ENCODE measurements around the gene PIK3CG. TPM values are rescaled to one million over a fixed set of nuclear protein-coding genes. Genes with fewer than 3 reads are reported as not detected.

PIK3CG gene
- total and polyA plus RNA-seq, 10 of the 15 experiments (the other 5 are each of a cell fraction or from before 2014, with no cell fraction given) = 0.79 to 7.6 (median 5.2) TPM

DNA sequence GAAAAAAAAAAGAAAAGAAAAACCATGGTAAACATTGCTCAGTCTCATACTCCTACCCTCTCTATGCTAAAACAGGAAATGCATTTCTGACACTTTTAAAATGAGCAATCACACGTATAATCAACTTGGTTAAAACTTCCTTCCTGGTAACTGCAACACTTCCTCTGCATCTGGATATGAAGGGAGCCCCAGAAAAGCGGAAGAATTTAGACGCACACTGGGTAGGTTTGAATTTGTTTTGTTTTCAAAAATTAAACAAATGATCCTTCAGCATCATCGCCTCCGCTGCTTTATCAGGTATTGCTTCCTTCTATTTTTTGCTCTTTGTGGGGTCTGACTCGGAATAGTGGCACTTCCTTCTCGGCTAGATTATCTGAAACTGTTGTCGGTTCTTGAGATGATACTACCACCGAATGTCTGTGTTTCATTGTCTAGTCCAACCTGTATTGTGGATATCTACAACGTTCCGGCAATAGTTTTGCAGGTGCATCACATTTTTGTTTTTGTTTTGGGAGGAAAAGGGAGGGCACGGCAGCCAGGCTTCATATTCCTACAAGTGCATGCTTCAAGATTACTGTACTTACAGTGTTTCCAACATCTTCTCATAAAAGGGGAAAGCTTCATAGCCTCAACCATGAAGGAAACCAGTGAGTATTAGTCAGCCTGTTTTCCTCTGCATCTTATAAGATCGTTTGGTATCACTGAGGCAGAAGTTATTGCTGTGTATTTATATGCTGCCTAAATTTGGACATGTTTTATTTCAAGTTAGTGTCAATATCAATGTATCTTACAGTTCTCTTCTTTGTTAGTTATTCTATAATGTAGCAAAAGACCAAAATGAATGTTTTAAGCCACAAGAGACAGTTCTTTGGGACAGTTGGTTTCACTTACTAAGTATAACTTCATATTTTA is at the start of gene PIK3CG (continued):
- TF ChIP-seq, protein P1, sequence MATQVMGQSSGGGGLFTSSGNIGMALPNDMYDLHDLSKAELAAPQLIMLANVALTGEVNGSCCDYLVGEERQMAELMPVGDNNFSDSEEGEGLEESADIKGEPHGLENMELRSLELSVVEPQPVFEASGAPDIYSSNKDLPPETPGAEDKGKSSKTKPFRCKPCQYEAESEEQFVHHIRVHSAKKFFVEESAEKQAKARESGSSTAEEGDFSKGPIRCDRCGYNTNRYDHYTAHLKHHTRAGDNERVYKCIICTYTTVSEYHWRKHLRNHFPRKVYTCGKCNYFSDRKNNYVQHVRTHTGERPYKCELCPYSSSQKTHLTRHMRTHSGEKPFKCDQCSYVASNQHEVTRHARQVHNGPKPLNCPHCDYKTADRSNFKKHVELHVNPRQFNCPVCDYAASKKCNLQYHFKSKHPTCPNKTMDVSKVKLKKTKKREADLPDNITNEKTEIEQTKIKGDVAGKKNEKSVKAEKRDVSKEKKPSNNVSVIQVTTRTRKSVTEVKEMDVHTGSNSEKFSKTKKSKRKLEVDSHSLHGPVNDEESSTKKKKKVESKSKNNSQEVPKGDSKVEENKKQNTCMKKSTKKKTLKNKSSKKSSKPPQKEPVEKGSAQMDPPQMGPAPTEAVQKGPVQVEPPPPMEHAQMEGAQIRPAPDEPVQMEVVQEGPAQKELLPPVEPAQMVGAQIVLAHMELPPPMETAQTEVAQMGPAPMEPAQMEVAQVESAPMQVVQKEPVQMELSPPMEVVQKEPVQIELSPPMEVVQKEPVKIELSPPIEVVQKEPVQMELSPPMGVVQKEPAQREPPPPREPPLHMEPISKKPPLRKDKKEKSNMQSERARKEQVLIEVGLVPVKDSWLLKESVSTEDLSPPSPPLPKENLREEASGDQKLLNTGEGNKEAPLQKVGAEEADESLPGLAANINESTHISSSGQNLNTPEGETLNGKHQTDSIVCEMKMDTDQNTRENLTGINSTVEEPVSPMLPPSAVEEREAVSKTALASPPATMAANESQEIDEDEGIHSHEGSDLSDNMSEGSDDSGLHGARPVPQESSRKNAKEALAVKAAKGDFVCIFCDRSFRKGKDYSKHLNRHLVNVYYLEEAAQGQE (IDR thresholded peaks at IDR 0.05; ENCODE audit: low read depth, low read length) = no peak
- no peak for TF ChIP-seq SUZ12 (IDR thresholded peaks at IDR 0.05; ENCODE audit: unreplicated experiment)
- TF ChIP-seq TBL1XR1 (IDR thresholded peaks at IDR 0.05; ENCODE audit: low read depth, low read length) = 0 out of 2 replicates have a peak, but pooled peaks have one; percentile 14
- TF ChIP-seq EP300 (IDR thresholded peaks at IDR 0.05; ENCODE audit: borderline replicate concordance in 1 of 2, control insufficient read depth in 1 of 2, low read depth in 2 of 2, low read length in 2 of 2) = peak in 1 of 2 experiments; percentile 44; a peak in 1 of 4 replicates
- no peak for TF ChIP-seq ZNF24 (IDR thresholded peaks at IDR 0.05)
- no peak for TF ChIP-seq KDM1A (IDR thresholded peaks at IDR 0.05; ENCODE audit: borderline replicate concordance)
- TF ChIP-seq NRF1 (conservative IDR thresholded peaks at IDR 0.05; ENCODE audit: low read depth, low read length) = no peak
- TF ChIP-seq NFYB (IDR thresholded peaks at IDR 0.05; ENCODE audit: insufficient read depth, low read depth, low read length) = no peak
- TF ChIP-seq ZNF384 (IDR thresholded peaks at IDR 0.05; ENCODE audit: borderline replicate concordance, low read depth, low read length) = 0 out of 2 replicates have a peak, but pooled peaks have one; percentile 42
- TF ChIP-seq, protein P2, sequence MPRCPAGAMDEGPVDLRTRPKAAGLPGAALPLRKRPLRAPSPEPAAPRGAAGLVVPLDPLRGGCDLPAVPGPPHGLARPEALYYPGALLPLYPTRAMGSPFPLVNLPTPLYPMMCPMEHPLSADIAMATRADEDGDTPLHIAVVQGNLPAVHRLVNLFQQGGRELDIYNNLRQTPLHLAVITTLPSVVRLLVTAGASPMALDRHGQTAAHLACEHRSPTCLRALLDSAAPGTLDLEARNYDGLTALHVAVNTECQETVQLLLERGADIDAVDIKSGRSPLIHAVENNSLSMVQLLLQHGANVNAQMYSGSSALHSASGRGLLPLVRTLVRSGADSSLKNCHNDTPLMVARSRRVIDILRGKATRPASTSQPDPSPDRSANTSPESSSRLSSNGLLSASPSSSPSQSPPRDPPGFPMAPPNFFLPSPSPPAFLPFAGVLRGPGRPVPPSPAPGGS (IDR thresholded peaks at IDR 0.05; ENCODE audit: borderline replicate concordance, insufficient read depth, low read depth, low read length, poor library complexity, severe bottlenecking) = peak; percentile 36
- TF ChIP-seq RAD51 (IDR thresholded peaks at IDR 0.05) = no peak
- TF ChIP-seq POLR2AphosphoS2 (IDR thresholded peaks at IDR 0.05; ENCODE audit: low read depth, low read length) = no peak
- TF ChIP-seq SMC3 (IDR thresholded peaks at IDR 0.05; ENCODE audit: borderline replicate concordance, low read length) = no peak
- no peak for TF ChIP-seq SMAD1 (IDR thresholded peaks at IDR 0.05; ENCODE audit: low read depth, partially characterized antibody)
- TF ChIP-seq, protein P3, sequence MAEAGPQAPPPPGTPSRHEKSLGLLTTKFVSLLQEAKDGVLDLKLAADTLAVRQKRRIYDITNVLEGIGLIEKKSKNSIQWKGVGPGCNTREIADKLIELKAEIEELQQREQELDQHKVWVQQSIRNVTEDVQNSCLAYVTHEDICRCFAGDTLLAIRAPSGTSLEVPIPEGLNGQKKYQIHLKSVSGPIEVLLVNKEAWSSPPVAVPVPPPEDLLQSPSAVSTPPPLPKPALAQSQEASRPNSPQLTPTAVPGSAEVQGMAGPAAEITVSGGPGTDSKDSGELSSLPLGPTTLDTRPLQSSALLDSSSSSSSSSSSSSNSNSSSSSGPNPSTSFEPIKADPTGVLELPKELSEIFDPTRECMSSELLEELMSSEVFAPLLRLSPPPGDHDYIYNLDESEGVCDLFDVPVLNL (IDR thresholded peaks at IDR 0.05; ENCODE audit: low read depth, low read length) = no peak
- TF ChIP-seq TAF1 (IDR thresholded peaks at IDR 0.05; ENCODE audit: borderline replicate concordance, low read depth, low read length) = no peak
- no peak for TF ChIP-seq BACH1 (IDR thresholded peaks at IDR 0.05; ENCODE audit: borderline replicate concordance)
- TF ChIP-seq BRCA1 (IDR thresholded peaks at IDR 0.05; ENCODE audit: low read depth, low read length) = no peak
- no peak for TF ChIP-seq CREB1 (IDR thresholded peaks at IDR 0.05; ENCODE audit: low read depth)
- peak; percentile 77 for TF ChIP-seq IKZF1 (conservative IDR thresholded peaks at IDR 0.05)
- TF ChIP-seq TCF12 (IDR thresholded peaks at IDR 0.05; ENCODE audit: low read depth, low read length) = no peak
- no peak for TF ChIP-seq JUND (IDR thresholded peaks at IDR 0.05; ENCODE audit: low read depth, low read length)
- no peak for TF ChIP-seq ATF7 (IDR thresholded peaks at IDR 0.05; ENCODE audit: low read depth)
- TF ChIP-seq NFYA (IDR thresholded peaks at IDR 0.05; ENCODE audit: borderline replicate concordance, low read depth, low read length) = no peak
- TF ChIP-seq BCL11A (IDR thresholded peaks at IDR 0.05; ENCODE audit: low read depth, low read length) = no peak; the same call in 1 of the 2 replicates
